CD14-positive monocyte (primary cell): ENCODE data around the gene HBG2. TPM values are rescaled to one million over a fixed set of nuclear protein-coding genes. Genes with fewer than 3 reads are reported as not detected.
A peak's percentile ranks its signal among the peaks of the same experiment; 100 is the strongest.

Experiments used
- DNase-seq, 3 donors: peaks; one replicate each; pipeline ENCODE4 v3.0.0-alpha.2; 2011 to 2022
- H2AFZ ChIP-seq: 2 replicates; pipeline ENCODE4 v1.6.0; 2012; ENCODE audit warnings: mild to moderate bottlenecking, low read depth, low read length, inconsistent platforms; ENCODE audit not compliant: insufficient read depth, poor library complexity, severe bottlenecking
- H3K27ac ChIP-seq, 2 donors: 1 replicate in 1 of 2; 2 replicates in 1 of 2; pipeline ENCODE4 v1.5.1; 2012 to 2013; ENCODE audit warnings: low read length in 2 of 2, control low read depth in 1 of 2, inconsistent platforms in 1 of 2, low read depth in 1 of 2, mild to moderate bottlenecking in 1 of 2
- H3K27me3 ChIP-seq, 2 donors: one replicate each; pipeline versions ENCODE4 v1.6.0 to v1.6.1; 2011 to 2013; ENCODE audit warnings: low read length in 2 of 2; ENCODE audit not compliant: control insufficient read depth in 2 of 2, insufficient read depth in 2 of 2
- H3K36me3 ChIP-seq, 2 donors: replicated peaks in 1 of 2; 1 replicate in 1 of 2; 2 replicates in 1 of 2; pipeline versions ENCODE4 v1.5.1 to v1.6.1; 2012 to 2013; ENCODE audit warnings: low read length in 2 of 2, control low read depth in 1 of 2, inconsistent platforms in 1 of 2, mild to moderate bottlenecking in 1 of 2; ENCODE audit not compliant: insufficient read depth in 2 of 2, control insufficient read depth in 1 of 2
- H3K4me1 ChIP-seq, 2 donors: 1 replicate in 1 of 2; 2 replicates in 1 of 2; pipeline versions ENCODE4 v1.5.1 to v1.6.1; 2012 to 2013; ENCODE audit warnings: low read length in 2 of 2, control low read depth in 1 of 2, inconsistent platforms in 1 of 2, mild to moderate bottlenecking in 1 of 2, moderate library complexity in 1 of 2; ENCODE audit not compliant: insufficient read depth in 2 of 2, control insufficient read depth in 1 of 2
- H3K4me2 ChIP-seq: replicated peaks from 2 replicates; pipeline ENCODE3; 2012; ENCODE audit warnings: low read length, moderate library complexity, mild to moderate bottlenecking; ENCODE audit not compliant: poor library complexity, severe bottlenecking; ENCODE audit errors: extremely low read depth
- H3K4me3 ChIP-seq, 3 experiments: fragments of 200-600 bp in 1 of 3; sonication (generic) in 1 of 3; replicated peaks in 1 of 3; 1 replicate in 2 of 3; 2 replicates in 1 of 3; pipeline ENCODE4 v1.5.1; 2011 to 2013; ENCODE audit warnings: low read length in 3 of 3, mild to moderate bottlenecking in 3 of 3, control low read depth in 2 of 3, low read depth in 2 of 3, inconsistent platforms in 1 of 3, moderate library complexity in 1 of 3
- H3K79me2 ChIP-seq: 2 replicates; pipeline ENCODE4 v1.6.0; 2012; ENCODE audit warnings: mild to moderate bottlenecking, control low read depth, inconsistent platforms, low read length, moderate library complexity; ENCODE audit not compliant: insufficient read depth
- H3K9ac ChIP-seq: 2 replicates; pipeline ENCODE4 v1.6.0; 2017; ENCODE audit warnings: low read length, mild to moderate bottlenecking; ENCODE audit not compliant: insufficient read depth, poor library complexity, severe bottlenecking
- H3K9me3 ChIP-seq, 2 donors: replicated peaks in 1 of 2; 1 replicate in 1 of 2; 2 replicates in 1 of 2; pipeline versions ENCODE4 v1.5.1 to v1.6.1; 2012 to 2013; ENCODE audit warnings: low read length in 2 of 2, control low read depth in 1 of 2; ENCODE audit not compliant: control insufficient read depth in 1 of 2, insufficient read depth in 1 of 2
- H4K20me1 ChIP-seq: 2 replicates; pipeline ENCODE4 v1.6.0; 2012; ENCODE audit warnings: mild to moderate bottlenecking, low read length, control low read depth, moderate library complexity; ENCODE audit not compliant: insufficient read depth
- H3K27ac Mint-ChIP-seq, 7 donors: one replicate each; pipeline ENCODE4 v1.8.0; 2020; ENCODE audit warnings: mild to moderate bottlenecking in 7 of 7, mixed read lengths in 7 of 7, moderate library complexity in 6 of 7, inconsistent platforms in 2 of 7
- H3K27me3 Mint-ChIP-seq, 3 donors: one replicate each; pipeline ENCODE4 v1.8.0; 2021 to 2022; ENCODE audit warnings: low read depth in 3 of 3, mild to moderate bottlenecking in 3 of 3, mixed read lengths in 3 of 3, moderate library complexity in 3 of 3, inconsistent platforms in 1 of 3
- H3K36me3 Mint-ChIP-seq, 2 donors: one replicate each; pipeline ENCODE4 v1.8.0; 2020; ENCODE audit warnings: mixed read lengths in 2 of 2, inconsistent platforms in 1 of 2, mild to moderate bottlenecking in 1 of 2
- H3K4me1 Mint-ChIP-seq: one replicate; pipeline ENCODE4 v1.8.0; 2020; ENCODE audit warnings: mild to moderate bottlenecking, mixed read lengths
- H3K4me3 Mint-ChIP-seq, 2 donors: one replicate each; pipeline ENCODE4 v1.8.0; 2020; ENCODE audit warnings: mild to moderate bottlenecking in 2 of 2, mixed read lengths in 2 of 2, moderate library complexity in 1 of 2
- H3K9me3 Mint-ChIP-seq, 7 donors: one replicate each; pipeline ENCODE4 v1.8.0; 2020 to 2022; ENCODE audit warnings: mixed read lengths in 7 of 7, mild to moderate bottlenecking in 6 of 7, moderate library complexity in 6 of 7, inconsistent platforms in 2 of 7
- WGBS: methylation state at CpG from one replicate; pipeline ENCODE4 v1.1.5; 2013; ENCODE audit warnings: missing lambda C conversion rate; ENCODE audit not compliant: insufficient coverage; 5-methylcytosine and 5-hydroxymethylcytosine counted together
- intact Hi-C, 2 donors: fragments of 100-400 bp; cut with micrococcal nuclease; formaldehyde crosslinking; loops; one replicate each; pipeline versions ENCODE4 v1.15.0 to v1.15.1; 2023
- polyA plus RNA-seq, 3 donors: library from polyadenylated mRNA; depleted of rRNA in 1 of 3; unstranded in 2 of 3; stranded (reverse) in 1 of 3; fragments of 300-500 nt in 2 of 3; fragments of >200 nt in 1 of 3; fragmentation: Illumina TruSeq in 2 of 3; gene quantifications; 1 replicate in 2 of 3; 2 replicates in 1 of 3; pipeline ENCODE4 v1.2.3, GENCODE V29; 2012 to 2021
- TF ChIP-seq, protein P1 (sequence below): fragments of 200-600 bp; IDR thresholded peaks from one replicate; pipeline ENCODE4 v1.8.0; 2022; ENCODE audit warnings: antibody characterized with exemption, mild to moderate bottlenecking

Gene HBG2
- polyA plus RNA-seq, 3 donors, result 5.1 TPM; not detected in 2

DNA sequence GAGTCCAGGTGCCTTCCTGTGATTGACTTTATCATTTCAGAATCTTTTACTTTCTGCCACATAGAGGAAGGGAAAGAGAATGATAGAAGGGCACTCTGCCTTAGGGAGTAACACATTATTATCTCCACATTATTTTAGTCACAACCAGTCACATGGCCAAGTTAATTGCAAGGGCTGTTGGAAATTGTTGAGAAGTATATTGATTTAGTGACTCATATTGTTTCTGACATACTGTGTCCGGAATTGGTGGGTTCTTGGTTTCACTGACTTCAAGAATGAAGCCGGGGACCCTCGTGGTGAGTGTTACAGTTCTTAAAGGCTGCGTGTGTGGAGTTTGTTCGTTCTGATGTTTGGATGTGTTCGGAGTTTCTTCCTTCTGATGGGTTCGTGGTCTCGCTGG is 38.4 kb upstream of the HBG2 start:
- no peaks in the 10 kb centered on the region for H3K36me3 Mint-ChIP-seq
- 93% methylated on average over 8 of the region's 8 CpGs for WGBS
- no peaks in the 10 kb centered on the region for H3K79me2 ChIP-seq
- H3K27ac ChIP-seq, result no peak overlapping the region
- H3K9ac ChIP-seq, result no peak overlapping the region
- no peaks in the 10 kb centered on the region for H3K4me1 ChIP-seq
- H3K4me1 Mint-ChIP-seq, result no peaks in the 10 kb centered on the region
- no peak overlapping the region for H3K4me3 Mint-ChIP-seq
- no peak overlapping the region for H3K4me3 ChIP-seq
- no peak for DNase-seq
- peaks cover 0 to 3% (median 2%) of the 10 kb centered on the region in 3 donors for H3K27me3 Mint-ChIP-seq
- no peak overlapping the region for H2AFZ ChIP-seq
- H3K27me3 ChIP-seq, result no peaks in the 10 kb centered on the region
- no peak overlapping the region for H3K27ac Mint-ChIP-seq
- peaks cover 0 to 5% (median 0%) of the 10 kb centered on the region in 7 donors for H3K9me3 Mint-ChIP-seq
- H3K9me3 ChIP-seq, result no peaks in the 10 kb centered on the region
- H4K20me1 ChIP-seq, result no peaks in the 10 kb centered on the region
- intact Hi-C loops, result no loop called here
- no peak overlapping the region for H3K4me2 ChIP-seq
- no peaks in the 10 kb centered on the region for H3K36me3 ChIP-seq
- TF ChIP-seq, protein P1, sequence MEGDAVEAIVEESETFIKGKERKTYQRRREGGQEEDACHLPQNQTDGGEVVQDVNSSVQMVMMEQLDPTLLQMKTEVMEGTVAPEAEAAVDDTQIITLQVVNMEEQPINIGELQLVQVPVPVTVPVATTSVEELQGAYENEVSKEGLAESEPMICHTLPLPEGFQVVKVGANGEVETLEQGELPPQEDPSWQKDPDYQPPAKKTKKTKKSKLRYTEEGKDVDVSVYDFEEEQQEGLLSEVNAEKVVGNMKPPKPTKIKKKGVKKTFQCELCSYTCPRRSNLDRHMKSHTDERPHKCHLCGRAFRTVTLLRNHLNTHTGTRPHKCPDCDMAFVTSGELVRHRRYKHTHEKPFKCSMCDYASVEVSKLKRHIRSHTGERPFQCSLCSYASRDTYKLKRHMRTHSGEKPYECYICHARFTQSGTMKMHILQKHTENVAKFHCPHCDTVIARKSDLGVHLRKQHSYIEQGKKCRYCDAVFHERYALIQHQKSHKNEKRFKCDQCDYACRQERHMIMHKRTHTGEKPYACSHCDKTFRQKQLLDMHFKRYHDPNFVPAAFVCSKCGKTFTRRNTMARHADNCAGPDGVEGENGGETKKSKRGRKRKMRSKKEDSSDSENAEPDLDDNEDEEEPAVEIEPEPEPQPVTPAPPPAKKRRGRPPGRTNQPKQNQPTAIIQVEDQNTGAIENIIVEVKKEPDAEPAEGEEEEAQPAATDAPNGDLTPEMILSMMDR, result no peak

DNA sequence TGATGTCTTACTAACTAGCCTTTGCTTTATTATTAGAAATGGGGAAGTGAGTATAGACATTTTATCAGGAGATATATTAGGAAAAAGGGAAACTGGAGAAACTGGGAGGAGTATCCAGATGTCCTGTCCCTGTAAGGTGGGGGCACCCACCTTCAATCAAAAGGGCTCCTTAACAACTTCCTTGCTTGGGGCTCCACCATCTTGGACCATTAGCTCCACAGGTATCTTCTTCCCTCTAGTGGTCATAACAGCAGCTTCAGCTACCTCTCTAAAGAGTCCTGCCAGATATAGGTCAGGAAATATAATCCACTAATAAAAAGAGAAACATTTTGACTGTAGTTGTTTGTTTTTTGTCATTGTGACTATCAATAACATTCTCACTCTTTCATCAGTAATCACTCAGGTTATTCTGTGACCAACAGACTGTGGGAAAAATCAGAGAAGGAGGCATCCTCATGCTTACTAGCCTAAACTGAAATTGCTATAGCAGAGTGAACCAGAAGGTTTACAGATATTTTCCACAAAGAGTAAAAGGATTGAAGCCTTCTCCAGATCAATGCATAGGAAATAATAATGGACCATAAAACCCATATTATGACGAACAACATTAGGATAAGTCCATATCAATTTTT is 36.7 kb upstream of the HBG2 start:
- intact Hi-C loops, result no loop called here
- H3K4me3 Mint-ChIP-seq, result no peak overlapping the region
- Histone ChIP-seq H3K4me1 (no peaks in the 10 kb centered on the region), H3K79me2 (no peaks in the 10 kb centered on the region), H3K9ac (no peak overlapping the region), H3K36me3 (no peaks in the 10 kb centered on the region), H2AFZ (no peak overlapping the region), H3K4me2 (no peak overlapping the region), H3K4me3 (no peak overlapping the region), H3K27me3 (no peaks in the 10 kb centered on the region), H4K20me1 (no peaks in the 10 kb centered on the region), H3K9me3 (no peaks in the 10 kb centered on the region), H3K27ac (no peak overlapping the region)
- no peak overlapping the region for H3K27ac Mint-ChIP-seq
- peaks cover 0 to 2% (median 0%) of the 10 kb centered on the region in 3 donors for H3K27me3 Mint-ChIP-seq
- no peaks in the 10 kb centered on the region for H3K4me1 Mint-ChIP-seq
- DNase-seq, result no peak
- TF ChIP-seq, protein P1, result peak; percentile 19
- peaks cover 0 to 5% (median 0%) of the 10 kb centered on the region in 7 donors for H3K9me3 Mint-ChIP-seq
- no CpG with 5 or more reads among the region's 1 CpG for WGBS
- H3K36me3 Mint-ChIP-seq, result no peaks in the 10 kb centered on the region
